Measurements from ENCODE around the gene BCL2L11.

Gene BCL2L11

DNA sequence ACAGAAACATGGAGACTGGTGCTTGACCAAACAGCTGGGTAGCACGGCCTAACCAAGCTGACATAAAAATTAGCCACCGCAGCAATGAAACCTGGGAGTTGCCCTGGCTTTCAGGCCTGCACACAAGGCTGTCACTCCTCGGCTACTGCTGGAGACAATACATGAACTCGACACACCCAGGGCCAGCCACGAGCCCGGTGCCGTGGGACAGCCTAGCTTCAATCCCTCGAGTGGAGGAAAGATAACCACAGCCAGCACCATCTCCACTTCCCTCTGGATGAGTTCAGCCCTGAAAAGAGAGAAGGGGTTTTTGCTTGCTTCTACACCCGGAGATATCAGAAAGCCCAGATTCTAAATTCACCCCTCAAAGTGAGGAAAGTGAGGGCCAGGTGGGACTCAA is 78.0 kb downstream of the BCL2L11 start:
- no peak for DNase-seq

GRCh38 chr2:111199840-111200239 is 79.1 kb downstream of the BCL2L11 start:
- DNase-seq, result peak in 1 of 2 experiments; percentile 51

DNA sequence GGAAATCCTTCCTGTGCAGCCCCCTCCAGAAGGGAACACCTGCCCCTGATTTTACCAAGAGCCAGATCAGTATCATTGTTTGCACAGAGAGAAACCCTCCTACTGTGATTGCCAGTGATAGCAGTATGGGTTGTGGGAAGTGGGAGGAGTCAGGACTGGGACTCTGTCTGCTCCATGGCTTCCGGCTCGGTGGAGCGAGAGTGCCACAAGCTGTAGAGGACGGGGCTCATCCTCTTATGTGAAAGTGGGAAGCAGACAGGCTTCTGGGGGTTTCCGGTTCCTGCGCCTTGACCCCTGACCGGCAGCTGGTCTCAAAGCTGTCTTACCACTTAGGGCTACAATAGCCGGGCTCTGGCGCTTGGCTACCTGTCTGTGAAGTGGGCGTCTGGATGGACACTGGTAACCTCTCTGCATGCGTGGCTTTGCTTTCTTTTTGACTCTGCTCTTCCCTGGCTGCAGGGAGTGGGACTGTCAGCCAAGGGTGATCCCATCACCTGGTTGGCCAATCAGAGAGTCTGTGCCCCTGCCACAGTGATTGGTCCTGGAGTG is 79.7 kb downstream of the BCL2L11 start:
- DNase-seq, result peak; percentile 72 to 82

DNA sequence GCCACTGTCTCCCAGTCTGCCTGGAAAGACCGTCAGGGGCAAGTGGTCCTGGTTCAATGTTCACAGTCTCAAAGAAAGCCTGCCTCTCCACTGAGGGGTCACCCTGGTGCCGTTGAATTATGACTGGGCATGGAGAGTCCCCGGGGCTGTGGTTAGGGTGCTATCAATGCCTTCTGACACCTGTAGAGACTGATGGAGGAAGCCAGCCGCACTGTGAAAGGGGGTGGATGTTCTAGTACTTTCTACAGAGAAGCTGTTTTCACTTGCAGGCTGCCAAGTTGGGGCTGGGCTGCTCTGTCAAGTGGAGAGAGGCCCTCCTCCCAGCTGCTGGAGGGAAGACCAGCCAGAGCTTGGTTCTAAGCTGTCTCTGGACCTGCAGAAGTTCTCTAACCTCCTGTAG is 80.5 kb downstream of the BCL2L11 start:
- DNase-seq, result no peak

GRCh38 chr2:111202266-111203040 is 81.7 kb downstream of the BCL2L11 start:
- DNase-seq, result no peak

- DNase-seq, result no peak
Measured at GRCh38 chr2:111204706-111205105, 84.0 kb downstream of the BCL2L11 start.

- no peak for DNase-seq
Measured at GRCh38 chr2:111205774-111206173, 85.1 kb downstream of the BCL2L11 start.

DNA sequence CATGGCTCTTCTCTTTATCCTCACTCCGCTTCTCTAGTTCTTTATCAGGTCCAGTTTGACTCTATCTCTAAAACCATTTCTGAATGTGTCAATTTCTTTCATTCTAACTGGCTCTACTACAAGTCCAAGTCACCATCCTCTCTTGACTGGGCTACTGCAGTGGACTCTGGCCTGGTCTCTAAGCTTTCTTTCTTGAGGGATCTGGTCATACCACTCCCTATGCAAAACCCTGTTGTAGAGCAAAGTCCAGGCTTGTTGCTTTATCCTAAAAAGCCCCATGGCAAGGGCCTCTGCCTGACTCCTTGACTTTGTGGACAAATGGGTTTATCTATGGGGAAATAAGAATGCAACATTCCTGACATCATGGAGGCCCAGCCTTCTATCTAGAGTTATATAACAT is 87.1 kb downstream of the BCL2L11 start:
- no peak for DNase-seq

DNA sequence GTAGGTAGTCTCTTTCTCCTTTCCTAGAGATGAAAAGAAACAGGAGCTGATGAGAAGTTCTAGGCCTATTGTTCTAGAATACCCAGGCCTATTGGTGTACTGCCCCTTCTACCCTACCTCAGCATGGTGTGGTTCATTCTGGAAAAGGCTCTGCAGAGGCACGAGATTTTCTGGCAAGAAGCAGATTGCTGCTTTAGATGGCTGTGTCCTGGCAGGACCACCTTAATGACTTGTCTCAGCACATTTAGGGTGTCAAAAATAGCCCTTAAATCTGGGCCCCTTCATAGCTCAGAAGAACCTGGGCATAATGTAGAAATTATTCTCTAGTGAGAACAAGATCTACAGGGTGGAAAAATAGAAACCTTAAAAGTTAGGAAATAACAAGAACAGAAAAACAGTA is 87.9 kb downstream of the BCL2L11 start:
- no peak for DNase-seq

GRCh38 chr2:111209045-111209514 is 88.4 kb downstream of the BCL2L11 start:
- no peak for DNase-seq

- no peak for DNase-seq
Measured at GRCh38 chr2:111210036-111210435, 89.3 kb downstream of the BCL2L11 start.

DNA sequence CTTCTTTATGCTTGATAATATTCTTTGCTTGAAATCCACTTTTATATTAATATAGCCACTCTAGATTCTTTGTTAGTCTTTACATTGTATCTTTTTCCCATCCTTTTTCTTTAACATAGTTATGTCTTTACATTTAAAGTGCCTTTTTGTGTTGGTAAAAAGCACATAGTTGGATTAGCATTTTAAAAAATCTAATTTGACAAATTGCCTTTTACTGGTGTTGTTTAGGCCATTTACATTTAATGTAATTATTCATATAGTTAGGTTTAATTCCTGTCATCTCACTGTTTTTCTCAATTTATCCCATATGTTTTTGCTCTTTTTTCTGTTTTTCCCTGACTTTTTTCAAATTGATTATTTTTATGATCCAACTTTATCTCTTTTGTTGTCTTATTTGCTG is 93.2 kb downstream of the BCL2L11 start:
- DNase-seq, result no peak

DNA sequence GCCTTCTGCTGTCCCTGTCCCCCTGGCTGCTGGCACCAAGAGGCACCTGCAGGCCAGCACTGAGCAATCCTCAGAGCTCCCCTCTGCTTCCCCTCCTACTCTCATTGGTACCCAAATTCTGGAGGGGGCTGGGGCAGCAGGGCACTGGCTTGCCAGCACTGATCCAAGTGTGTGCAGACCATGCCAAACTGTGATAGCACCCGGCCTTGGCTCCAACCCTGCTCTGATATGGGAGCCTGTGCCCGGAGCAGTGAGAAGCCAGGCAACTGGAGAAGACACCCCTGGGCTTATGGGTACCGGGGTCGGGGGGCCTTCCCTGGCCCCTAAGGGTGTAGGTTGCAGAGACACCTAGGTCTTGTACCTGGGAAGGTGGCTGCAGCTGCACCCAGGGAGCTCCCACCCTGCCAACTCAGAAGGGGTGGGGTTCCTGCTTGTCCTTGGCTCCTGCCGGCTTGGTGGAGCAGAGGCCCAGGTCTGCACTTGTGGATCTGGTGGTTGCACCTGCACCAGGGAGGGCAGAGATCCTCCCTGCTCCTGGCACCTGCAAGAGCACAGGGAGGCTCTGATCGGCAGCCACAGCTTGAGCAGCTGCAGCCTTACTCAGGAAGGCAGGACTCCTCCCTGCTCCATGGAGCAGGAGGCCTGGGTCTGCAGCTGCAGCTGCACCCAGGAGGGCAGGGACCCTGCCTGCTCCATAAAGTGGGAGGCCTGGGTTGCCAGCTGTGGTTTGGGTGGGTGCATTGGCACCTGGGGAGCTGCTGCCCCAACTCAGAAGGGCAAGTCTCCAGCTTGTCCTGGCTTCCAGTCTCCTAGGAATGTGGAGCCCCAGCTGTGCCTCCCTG is 96.3 kb downstream of the BCL2L11 start:
- DNase-seq, result peak; percentile 79 to 89

Measured in SHP77 (cell line).